ENCODE results near the gene NRXN3. TPM values are rescaled to one million over a fixed set of nuclear protein-coding genes. Genes with fewer than 3 reads are reported as not detected.

The NRXN3 gene
- total and polyA plus RNA-seq, 2 experiments from 2014 or later: 5.7 to 7.1 TPM

DNA sequence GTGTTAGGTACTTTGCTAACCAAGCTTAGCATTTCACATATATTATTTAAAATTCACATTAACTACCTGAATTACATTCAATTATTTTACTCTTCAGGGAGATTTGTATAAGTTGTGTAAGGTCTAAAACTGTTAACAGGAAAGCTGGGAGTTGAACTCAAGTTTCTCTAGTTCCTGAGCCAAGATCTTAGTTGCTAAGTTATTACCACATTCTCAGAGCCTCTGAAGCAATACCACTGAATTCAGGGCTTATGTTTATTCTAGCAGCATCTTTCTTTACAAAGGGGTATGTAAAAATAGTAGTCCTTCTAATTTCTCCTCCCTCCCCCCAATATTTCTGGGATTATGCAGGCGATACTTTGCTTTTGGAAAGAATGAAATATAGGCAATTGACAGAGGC lies 1254.3 kb downstream of the NRXN3 start:
- WGBS (ENCODE audit: low lambda C conversion rate, missing lambda C conversion rate): 93% methylated on average over 1 of the region's 1 CpG
- Histone ChIP-seq H3K9me3 (ENCODE audit: low read depth) (no peaks in the 10 kb centered on the region), H4K20me1 (ENCODE audit: insufficient read depth, poor library complexity, severe bottlenecking) (no peaks in the 10 kb centered on the region), H3K9me2 (replicated peaks; ENCODE audit: insufficient read depth) (no peaks in the 10 kb centered on the region), H3K4me3 (no peak overlapping the region), H3K4me1 (ENCODE audit: insufficient read depth) (peaks cover 18% of the 10 kb centered on the region), H3K36me3 (replicated peaks; ENCODE audit: insufficient read depth, low read depth) (no peaks in the 10 kb centered on the region), H3K79me2 (no peaks in the 10 kb centered on the region), H2AFZ (no peak overlapping the region), H3K4me2 (no peak overlapping the region), H3K27me3 (no peaks in the 10 kb centered on the region), H3K27ac (no peak overlapping the region)
- TF ChIP-seq CTCF (IDR thresholded peaks at IDR 0.05; ENCODE audit: poor library complexity) (no peak), EZH2 (IDR thresholded peaks at IDR 0.05; ENCODE audit: borderline replicate concordance) (no peak), EZH2phosphoT487 (IDR thresholded peaks at IDR 0.05; ENCODE audit: low read depth, severe bottlenecking, unreplicated experiment) (no peak)
- no peak for DNase-seq (ENCODE audit: low spot score)

DNA sequence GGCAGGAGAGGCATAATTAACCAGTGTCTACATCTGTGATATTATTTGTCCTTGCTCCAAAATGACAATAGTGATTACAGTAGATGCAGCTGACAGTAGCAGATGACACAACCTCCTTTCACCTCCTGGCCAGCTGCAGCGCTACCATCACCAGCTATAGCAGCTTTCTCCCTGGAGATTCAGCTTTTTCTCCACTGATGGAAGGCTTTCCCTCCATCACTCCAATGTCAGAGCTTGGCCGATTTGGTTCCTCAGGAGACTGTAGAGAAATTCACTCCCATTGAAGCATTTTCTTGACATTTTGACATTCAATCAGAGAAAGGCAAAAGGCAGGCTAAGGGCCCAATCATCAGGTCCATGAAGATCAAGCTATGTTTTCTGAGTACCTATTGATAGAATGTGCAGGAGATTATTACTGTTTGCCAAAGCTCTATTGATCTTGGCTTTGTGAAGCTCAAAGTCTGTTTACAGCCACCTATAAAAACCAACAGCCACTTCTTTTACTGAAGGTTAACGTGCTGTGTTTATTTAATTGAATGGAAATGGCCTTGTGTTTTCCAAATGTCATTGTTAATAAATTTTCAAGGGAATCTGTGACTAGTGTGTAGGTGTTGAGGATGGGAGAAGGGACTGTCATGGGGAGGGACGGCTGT lies 1256.1 kb downstream of the NRXN3 start:
- H3K9me3 ChIP-seq (ENCODE audit: low read depth): no peaks in the 10 kb centered on the region
- peaks cover 8% of the 10 kb centered on the region for H3K4me1 ChIP-seq (ENCODE audit: insufficient read depth)
- H4K20me1 ChIP-seq (ENCODE audit: insufficient read depth, poor library complexity, severe bottlenecking): no peaks in the 10 kb centered on the region
- no peak overlapping the region for H3K4me3 ChIP-seq
- H3K36me3 ChIP-seq (replicated peaks; ENCODE audit: insufficient read depth, low read depth): no peaks in the 10 kb centered on the region
- no peak for TF ChIP-seq EZH2phosphoT487 (IDR thresholded peaks at IDR 0.05; ENCODE audit: low read depth, severe bottlenecking, unreplicated experiment)
- TF ChIP-seq CTCF (IDR thresholded peaks at IDR 0.05; ENCODE audit: poor library complexity): no peak
- no peak for TF ChIP-seq EZH2 (IDR thresholded peaks at IDR 0.05; ENCODE audit: borderline replicate concordance)
- no peak for DNase-seq (ENCODE audit: low spot score)
- no peak overlapping the region for H3K27ac ChIP-seq
- WGBS (ENCODE audit: low lambda C conversion rate, missing lambda C conversion rate): 57% methylated on average over 4 of the region's 4 CpGs
- no peak overlapping the region for H2AFZ ChIP-seq
- H3K9me2 ChIP-seq (replicated peaks; ENCODE audit: insufficient read depth): no peaks in the 10 kb centered on the region
- H3K4me2 ChIP-seq: no peak overlapping the region
- H3K27me3 ChIP-seq: no peaks in the 10 kb centered on the region
- H3K79me2 ChIP-seq: no peaks in the 10 kb centered on the region

DNA sequence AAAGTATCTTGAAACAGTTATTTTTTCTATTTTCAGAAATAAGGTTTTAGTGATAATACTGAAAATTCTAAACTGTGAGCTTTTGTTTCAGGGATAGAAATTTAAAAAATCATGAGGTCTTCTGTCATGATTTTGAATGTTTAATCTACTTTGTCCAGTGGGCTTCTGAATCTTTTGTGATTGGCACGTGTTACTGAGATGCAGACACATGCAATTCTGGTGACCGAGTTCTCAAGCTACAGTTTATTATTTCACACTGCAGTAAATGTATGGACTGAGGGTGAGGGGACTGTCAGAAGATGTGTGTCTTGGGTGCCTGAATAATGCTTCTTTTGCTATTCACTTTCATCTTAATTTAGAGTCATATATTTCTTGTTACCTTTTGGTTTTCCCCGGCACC lies 1262.5 kb downstream of the NRXN3 start:
- Histone ChIP-seq H3K9me3 (ENCODE audit: low read depth) (no peaks in the 10 kb centered on the region), H3K27ac (no peak overlapping the region), H3K27me3 (no peaks in the 10 kb centered on the region), H2AFZ (no peak overlapping the region), H3K36me3 (replicated peaks; ENCODE audit: insufficient read depth, low read depth) (no peaks in the 10 kb centered on the region), H4K20me1 (ENCODE audit: insufficient read depth, poor library complexity, severe bottlenecking) (no peaks in the 10 kb centered on the region), H3K4me3 (no peak overlapping the region), H3K4me2 (no peak overlapping the region), H3K4me1 (ENCODE audit: insufficient read depth) (no peaks in the 10 kb centered on the region), H3K79me2 (no peaks in the 10 kb centered on the region), H3K9me2 (replicated peaks; ENCODE audit: insufficient read depth) (no peaks in the 10 kb centered on the region)
- TF ChIP-seq EZH2phosphoT487 (IDR thresholded peaks at IDR 0.05; ENCODE audit: low read depth, severe bottlenecking, unreplicated experiment) (no peak), CTCF (IDR thresholded peaks at IDR 0.05; ENCODE audit: poor library complexity) (no peak), EZH2 (IDR thresholded peaks at IDR 0.05; ENCODE audit: borderline replicate concordance) (no peak)
- DNase-seq (ENCODE audit: low spot score): no peak
- 88% methylated on average over 3 of the region's 3 CpGs for WGBS (ENCODE audit: low lambda C conversion rate, missing lambda C conversion rate)
